Stimulated activated CD4-positive, alpha-beta T cell treated with anti-CD3 and anti-CD28 coated beads, Interleukin-12 subunit alpha, Interleukin-12 subunit beta, amount 100 ng/mL, for 48 hours (primary cell): ENCODE data around the gene ENOSF1.
"Not testable (repeated sequence)": the region's sequence is repeated elsewhere in the genome, so short reads cannot be mapped to it uniquely, and the experiment has no call there.

Source experiments
- DNase-seq, 3 donors: peaks; one replicate each; pipeline ENCODE4 v3.0.0-alpha.2; 2020; ENCODE audit warnings: low read depth in 2 of 3, low spot score in 1 of 3

Gene ENOSF1

GRCh38 chr18:708096-708495 is 4.3 kb downstream of the ENOSF1 start:
- no peak for DNase-seq

- no peak for DNase-seq
These were observed 6.0 kb downstream of the ENOSF1 start for GRCh38 chr18:706405-706804.

GRCh38 chr18:703213-703967 is 9.0 kb downstream of the ENOSF1 start:
- no peak for DNase-seq

- no peak for DNase-seq
These were observed 14.6 kb downstream of the ENOSF1 start for GRCh38 chr18:697800-698199.

GRCh38 chr18:697012-697411 is 15.4 kb downstream of the ENOSF1 start:
- no peak for DNase-seq

GRCh38 chr18:693466-694187 is 18.8 kb downstream of the ENOSF1 start:
- no peak for DNase-seq

GRCh38 chr18:692824-693223 is 19.6 kb downstream of the ENOSF1 start:
- no peak for DNase-seq

- no peak for DNase-seq
These were observed 24.1 kb downstream of the ENOSF1 start for GRCh38 chr18:688323-688722.

GRCh38 chr18:686339-687111 is 25.9 kb downstream of the ENOSF1 start:
- DNase-seq = no peak

- no peak for DNase-seq
These were observed 27.0 kb downstream of the ENOSF1 start for GRCh38 chr18:685438-685837.

GRCh38 chr18:683531-683930 is 28.9 kb downstream of the ENOSF1 start:
- no peak for DNase-seq

- no peak for DNase-seq
These were observed 29.6 kb downstream of the ENOSF1 start for GRCh38 chr18:682833-683232.

GRCh38 chr18:682416-682815 is 30.0 kb downstream of the ENOSF1 start:
- not testable (repeated sequence) for DNase-seq

- DNase-seq = peak; percentile 15 to 24 (median 19)
These were observed 30.4 kb downstream of the ENOSF1 start for GRCh38 chr18:681985-682384.

GRCh38 chr18:680392-680791 is 32.0 kb downstream of the ENOSF1 start:
- no peak for DNase-seq

GRCh38 chr18:679516-679915 is 32.9 kb downstream of the ENOSF1 start:
- no peak for DNase-seq

GRCh38 chr18:678482-679182 is 33.8 kb downstream of the ENOSF1 start:
- DNase-seq = no peak

- no peak for DNase-seq
These were observed 34.5 kb downstream of the ENOSF1 start for GRCh38 chr18:677951-678381.

GRCh38 chr18:677145-677544 is 35.3 kb downstream of the ENOSF1 start:
- no peak for DNase-seq

- no peak for DNase-seq
These were observed 35.7 kb downstream of the ENOSF1 start for GRCh38 chr18:676736-677135.

GRCh38 chr18:676069-676468 is 36.4 kb downstream of the ENOSF1 start:
- DNase-seq = no peak
